ENCODE data around the gene DTWD1.
"Not testable (repeated sequence)": the region's sequence is repeated elsewhere in the genome, so short reads cannot be mapped to it uniquely, and the experiment has no call there.

The DTWD1 gene

GRCh38 chr15:49620658-49621368, at the start of gene DTWD1, which contains the start of gene FAM227B:
Gene DTWD1 (plus strand): TSS chr15:49621048. CDS start chr15:49625168, 4,120 bp downstream.
Gene FAM227B (minus strand): TSS chr15:49620818. CDS start chr15:49615171, 5,647 bp downstream.
- peak; percentile 86 for DNase-seq

DNA sequence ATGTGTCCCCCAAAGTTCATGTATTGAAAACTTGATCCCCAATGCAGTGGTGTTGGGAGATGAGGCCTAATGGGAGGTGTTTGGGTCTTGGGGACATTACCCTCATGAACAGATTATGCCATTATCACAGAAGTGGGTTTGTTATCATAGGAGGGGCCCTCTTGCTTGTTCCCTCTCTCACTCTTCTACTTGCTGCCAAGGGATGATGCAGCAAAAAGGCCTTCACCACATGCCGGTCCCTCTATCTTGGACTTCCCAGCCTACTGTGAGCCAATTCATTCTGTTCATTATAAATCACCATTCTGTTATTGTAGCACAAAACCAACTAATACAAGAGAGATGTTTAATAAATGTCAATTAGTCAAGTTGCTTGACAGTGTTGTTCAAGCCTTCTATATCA, 47.4 kb upstream of the DTWD1 start:
- no peak for DNase-seq

GRCh38 chr15:49589030-49589429, 31.8 kb upstream of the DTWD1 start:
- DNase-seq: no peak

- DNase-seq: not testable (repeated sequence)
Measured at GRCh38 chr15:49592829-49593316, 28.0 kb upstream of the DTWD1 start.

DNA sequence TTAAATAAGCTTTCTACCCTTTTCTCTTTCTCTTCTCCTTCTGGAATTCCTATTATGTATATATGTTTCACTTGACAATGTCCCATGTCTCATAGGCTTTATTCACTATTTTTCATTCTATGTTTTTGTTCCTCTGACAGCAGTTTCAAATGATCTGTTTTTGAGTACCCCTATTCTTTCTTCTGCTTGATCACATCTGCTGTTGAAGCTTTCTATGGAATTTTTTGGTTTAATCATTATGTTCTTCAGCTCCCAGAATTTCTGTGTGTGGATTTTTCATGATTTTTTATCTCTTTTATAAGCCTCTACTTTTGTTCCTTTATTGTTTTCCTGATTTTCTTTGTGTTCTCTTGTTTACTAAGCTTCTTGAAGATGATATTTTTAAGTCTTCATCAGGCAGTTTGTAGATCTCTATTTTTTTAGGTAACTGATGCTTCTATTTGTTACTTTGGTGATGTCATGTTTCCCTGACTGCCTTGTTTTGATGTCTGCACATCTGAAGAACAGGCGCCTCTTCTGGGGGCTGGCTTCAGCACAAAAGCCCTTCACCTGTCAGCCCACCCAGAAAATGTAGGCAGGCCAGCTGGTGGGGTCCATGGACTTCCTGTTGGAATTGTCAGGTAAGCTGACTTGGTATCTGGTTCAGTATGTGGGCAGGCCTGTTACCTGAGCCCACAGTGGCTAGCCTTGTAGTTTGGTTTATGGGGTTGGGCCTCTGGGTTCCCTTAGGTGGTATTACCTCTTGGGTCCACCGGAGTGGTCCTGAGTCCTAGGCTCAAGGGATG, 16.0 kb upstream of the DTWD1 start:
- no peak for DNase-seq

DNA sequence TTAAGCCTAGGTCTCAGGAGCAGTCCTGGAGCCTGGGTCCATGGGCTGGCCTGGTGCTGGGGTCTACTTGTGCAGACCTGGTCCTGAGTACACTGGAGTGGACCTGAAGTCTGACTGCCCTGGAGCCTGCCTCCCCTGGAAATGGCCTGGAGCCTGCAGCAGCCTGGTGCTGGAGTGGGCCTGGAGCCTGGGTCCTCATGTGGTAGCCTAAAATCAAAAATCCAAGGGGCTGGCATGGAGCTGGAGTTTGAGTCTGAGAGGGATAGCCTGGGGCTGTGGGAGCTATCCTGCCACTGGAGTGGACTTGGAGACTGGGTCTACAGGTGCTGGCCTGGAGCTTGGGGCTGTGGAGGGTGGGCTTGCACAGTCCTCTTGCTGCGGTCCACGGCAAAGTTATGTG, 15.3 kb upstream of the DTWD1 start:
- DNase-seq: no peak

DNA sequence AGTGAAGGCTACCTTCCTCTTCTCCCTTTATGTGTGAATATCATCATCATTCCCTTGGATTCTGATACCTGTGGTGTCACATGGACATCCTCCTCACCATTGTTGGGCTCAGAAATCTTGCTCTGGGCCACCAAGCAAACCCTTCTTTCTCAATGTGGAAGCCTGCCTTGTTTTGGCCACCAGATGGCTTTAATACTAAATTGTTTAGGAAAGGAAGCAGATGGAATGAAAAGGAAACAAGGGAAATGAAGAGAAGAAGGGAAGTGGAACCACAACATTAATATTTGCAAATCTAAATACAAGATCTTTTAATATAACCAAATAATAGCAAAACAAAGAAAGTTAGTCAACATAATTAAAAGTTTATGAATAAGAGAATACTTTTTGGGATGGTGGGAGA, 14.3 kb upstream of the DTWD1 start:
- DNase-seq: no peak

DNA sequence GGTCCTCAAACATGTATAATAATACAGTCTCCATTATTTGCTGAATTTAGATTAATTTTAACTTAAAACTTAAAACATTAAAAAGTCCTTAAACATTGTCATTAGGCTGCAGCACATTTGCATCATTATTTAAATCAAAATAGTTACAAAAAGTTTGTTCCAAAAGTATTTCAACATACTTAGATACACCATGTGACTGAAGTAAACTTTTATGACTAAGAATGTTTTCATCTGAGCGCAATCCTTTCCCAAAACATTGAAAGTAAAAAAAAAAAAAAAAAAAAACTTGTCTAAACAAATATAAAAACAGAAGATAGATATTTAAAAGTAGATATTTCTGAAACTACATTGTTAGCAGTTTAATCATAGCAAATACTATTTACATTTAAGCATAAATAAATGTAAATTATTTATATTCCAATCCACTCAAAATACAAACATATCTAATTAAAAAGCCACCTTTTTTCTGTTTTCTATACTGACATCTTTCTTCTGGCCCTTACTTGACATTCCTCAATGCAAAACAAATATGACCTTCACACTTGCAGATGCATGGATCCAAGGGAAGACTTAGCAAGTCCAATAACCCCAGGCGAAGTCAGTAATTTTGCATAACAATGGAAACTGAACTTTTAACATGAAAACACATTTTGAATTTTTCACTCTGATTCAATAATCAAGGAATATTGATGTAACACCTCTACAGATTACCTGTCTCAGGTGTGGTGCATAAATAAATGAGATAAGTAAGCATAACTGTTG, 10.5 kb upstream of the DTWD1 start:
- DNase-seq: no peak

DNA sequence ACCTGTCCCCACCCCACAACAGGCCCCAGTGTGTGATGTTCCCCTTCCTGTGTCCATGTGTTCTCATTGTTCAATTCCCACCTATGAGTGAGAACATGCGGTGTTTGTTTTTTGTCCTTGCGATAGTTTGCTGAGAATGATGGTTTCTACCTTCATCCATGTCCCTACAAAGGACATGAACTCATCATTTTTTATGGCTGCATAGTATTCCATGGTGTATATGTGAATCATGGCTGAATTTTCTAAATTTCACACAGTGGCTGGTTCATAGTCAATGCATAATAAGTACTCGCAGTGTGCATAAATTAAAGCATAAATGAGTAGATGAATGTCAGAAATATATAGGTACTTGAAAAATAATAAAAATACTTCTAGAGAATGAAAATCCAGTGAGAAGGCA, 8.6 kb upstream of the DTWD1 start:
- not testable (repeated sequence) for DNase-seq

- no peak for DNase-seq
Measured at GRCh38 chr15:49619226-49619625, 1.6 kb upstream of the DTWD1 start.

DNA sequence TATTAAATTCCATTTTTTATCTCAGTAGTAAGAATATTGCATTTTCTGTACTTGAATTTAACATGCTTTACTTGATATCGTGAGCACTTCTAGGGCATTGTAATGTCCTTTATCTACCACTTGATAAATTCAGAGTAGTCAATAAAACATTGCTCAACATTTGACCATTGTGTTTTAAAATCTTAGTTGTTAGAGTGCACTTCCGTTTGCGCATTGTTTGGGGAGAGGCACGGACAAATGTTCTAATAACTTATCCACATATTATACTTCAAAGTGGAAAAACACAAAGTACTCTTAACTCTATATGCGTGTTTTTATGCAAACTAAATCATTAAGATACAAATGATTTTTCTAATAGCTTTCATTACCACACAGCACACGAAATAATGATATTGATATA, 649 bp upstream of the DTWD1 start:
- DNase-seq: no peak

DNA sequence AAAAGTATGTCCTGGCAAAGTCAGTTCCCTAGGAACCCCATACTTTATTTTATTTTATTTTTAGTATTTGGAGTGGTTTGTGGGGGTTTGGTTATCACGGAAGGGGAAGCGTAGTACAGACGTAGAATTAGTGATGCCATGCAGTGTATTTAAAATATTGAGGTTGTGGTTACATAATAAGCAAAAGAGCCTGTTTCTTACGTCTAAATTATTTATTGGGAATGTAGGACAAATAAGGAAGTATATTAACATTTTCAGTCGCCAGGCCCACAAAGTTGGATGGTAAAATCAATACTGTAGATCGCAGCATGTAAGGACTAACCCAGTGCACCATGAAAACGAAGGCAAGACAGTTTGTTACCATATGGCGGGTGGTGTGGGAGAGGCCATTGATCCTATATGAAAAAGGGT, 558 bp downstream of the DTWD1 start:
- DNase-seq: no peak

- no peak for DNase-seq
Measured at GRCh38 chr15:49621887-49622286, 1.0 kb downstream of the DTWD1 start.

DNA sequence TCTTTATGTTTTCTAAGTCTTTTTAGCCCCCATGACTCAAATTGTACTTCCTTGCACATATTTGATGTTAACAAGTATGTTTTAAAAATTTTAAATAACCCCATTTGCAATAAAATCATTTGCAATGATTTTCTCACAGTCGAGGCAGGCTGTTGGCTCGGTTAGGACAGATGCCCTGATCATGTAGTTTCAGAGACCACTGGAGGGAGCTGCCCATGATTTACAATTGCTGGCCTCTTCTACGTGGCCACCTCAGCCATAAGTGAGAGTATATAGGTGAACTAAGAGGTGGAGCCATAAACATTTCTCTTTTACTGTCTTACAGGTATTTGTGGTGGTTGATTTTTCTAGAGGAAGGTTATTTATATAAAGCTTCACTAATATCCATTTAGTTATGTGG, 1.7 kb downstream of the DTWD1 start:
- no peak for DNase-seq

GRCh38 chr15:49624056-49624455, 3.2 kb downstream of the DTWD1 start:
- no peak for DNase-seq

GRCh38 chr15:49625460-49626036, 4.7 kb downstream of the DTWD1 start:
- DNase-seq: no peak

DNA sequence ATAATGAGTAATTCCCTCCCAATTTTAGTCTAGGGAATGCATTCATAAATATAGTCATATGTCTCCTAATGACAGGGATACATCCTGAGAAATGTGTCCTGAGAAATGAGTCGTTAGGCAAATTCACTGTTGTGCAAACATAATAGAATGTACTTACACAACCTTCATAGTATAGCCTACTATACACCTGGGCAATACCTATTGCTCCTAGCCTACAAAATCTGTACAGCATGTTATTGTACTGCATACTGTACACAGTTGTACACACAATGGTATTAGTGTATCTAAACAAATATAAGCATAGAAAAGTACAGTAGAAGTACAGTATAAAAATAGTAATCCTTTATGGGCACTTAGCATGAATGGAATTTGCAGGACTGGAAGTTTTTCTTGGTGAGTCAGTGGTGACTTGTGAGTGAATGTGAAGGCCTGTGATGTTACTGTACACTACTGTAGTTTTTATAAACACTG, 6.6 kb downstream of the DTWD1 start:
- no peak for DNase-seq

GRCh38 chr15:49628379-49628778, 7.5 kb downstream of the DTWD1 start:
- no peak for DNase-seq

- DNase-seq: no peak
Measured at GRCh38 chr15:49637857-49638256, 17.0 kb downstream of the DTWD1 start.

DNA sequence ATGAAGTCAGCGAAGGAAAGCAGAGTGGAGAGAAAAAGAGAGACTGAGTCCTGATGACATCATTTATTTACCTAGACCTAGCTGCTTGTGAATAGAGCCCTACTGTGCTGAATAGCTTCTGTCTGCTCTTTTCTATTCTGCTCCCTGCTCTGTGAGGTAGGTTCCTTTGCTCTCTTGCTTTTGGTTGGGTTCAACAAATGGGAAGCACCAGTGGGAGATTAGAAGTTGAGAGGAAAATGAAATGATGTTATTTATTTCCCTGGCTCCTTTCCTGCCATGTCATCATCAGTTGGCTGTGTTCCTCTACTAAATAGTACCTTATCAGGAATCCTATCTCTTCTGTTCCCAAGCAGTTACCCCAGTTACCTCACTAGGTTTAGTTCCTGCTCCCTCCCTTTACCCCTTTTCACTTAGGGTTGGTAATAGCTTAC, 23.5 kb downstream of the DTWD1 start:
- no peak for DNase-seq

- no peak for DNase-seq
Measured at GRCh38 chr15:49645277-49645676, 24.4 kb downstream of the DTWD1 start.

- DNase-seq: peak; percentile 65
Measured at GRCh38 chr15:49645941-49646340, 25.1 kb downstream of the DTWD1 start.

DNA sequence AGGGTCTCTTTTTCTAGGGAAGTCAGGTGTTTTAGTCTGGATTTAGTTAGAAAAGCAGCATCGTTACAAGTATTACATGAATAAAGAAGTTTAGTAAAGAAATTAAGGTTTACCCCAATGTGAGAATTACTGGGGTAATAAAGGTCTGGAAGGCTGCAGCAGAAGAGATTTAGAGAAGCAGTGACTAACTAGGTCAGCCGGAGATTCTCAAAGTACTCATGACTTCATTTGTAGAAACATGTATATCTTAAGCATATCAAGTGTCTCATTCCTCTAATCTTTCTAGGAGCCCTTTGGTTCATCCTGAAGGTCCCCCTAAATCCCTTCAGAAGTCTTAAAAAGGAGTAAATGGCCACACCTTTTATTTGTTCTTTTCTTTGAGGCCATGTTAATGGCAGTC, 26.0 kb downstream of the DTWD1 start:
- no peak for DNase-seq

All from NCI-H2029 (cell line).